Right lobe of liver (tissue), 4 donors: ENCODE measurements around the gene FAM149A.

Source experiments
- POLR2A ChIP-seq: fragments of 450-650 bp; IDR thresholded peaks from one replicate; pipeline ENCODE4 v1.6.1; 2017; ENCODE audit warnings: antibody characterized with exemption, mild to moderate bottlenecking
- TF ChIP-seq, protein P1 (sequence below), 4 donors: fragments of 200-600 bp in 3 of 4; fragments of 450-650 bp in 1 of 4; IDR thresholded peaks; one replicate each; pipeline versions ENCODE4 v1.5.1 to v1.8.0; 2016 to 2022; ENCODE audit warnings: antibody characterized with exemption in 4 of 4, mild to moderate bottlenecking in 2 of 4
- donor health status: DM: no; HTN: no; CAD: no.
- donor health status: DM: no; HTN: no; CAD: no.
- donor health status: DM: no; HTN: yes; CAD: no.

DNA sequence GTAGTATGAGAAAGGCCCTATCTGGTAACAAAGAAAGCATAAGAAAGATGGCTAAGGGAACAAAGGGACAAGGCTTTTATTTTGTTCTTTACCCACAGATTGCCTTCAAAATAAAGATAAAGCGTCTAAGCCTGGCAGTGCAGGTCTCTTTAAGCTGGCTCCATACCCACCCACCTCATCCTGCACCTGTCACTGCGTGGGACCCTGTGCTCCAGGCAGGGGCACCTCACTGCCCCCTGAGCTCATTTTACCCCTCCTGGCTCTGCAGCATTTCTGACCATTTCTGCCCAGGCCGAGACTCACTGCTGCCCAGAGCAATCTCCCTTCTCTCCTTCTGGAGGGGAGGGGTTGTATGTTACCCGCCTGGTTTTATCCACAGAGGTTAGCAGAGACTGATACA is 85.2 kb downstream of the FAM149A start:
- TF ChIP-seq, protein P1, sequence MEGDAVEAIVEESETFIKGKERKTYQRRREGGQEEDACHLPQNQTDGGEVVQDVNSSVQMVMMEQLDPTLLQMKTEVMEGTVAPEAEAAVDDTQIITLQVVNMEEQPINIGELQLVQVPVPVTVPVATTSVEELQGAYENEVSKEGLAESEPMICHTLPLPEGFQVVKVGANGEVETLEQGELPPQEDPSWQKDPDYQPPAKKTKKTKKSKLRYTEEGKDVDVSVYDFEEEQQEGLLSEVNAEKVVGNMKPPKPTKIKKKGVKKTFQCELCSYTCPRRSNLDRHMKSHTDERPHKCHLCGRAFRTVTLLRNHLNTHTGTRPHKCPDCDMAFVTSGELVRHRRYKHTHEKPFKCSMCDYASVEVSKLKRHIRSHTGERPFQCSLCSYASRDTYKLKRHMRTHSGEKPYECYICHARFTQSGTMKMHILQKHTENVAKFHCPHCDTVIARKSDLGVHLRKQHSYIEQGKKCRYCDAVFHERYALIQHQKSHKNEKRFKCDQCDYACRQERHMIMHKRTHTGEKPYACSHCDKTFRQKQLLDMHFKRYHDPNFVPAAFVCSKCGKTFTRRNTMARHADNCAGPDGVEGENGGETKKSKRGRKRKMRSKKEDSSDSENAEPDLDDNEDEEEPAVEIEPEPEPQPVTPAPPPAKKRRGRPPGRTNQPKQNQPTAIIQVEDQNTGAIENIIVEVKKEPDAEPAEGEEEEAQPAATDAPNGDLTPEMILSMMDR (IDR thresholded peaks at IDR 0.05) = no peak
- no peak for TF ChIP-seq POLR2A
